Activated naive CD4-positive, alpha-beta T cell treated with anti-CD3 and anti-CD28 coated beads, Interleukin-2, amount 50 U/mL, for 24 hours (primary cell): ENCODE measurements around the gene TBC1D16.
"Not testable (repeated sequence)": the region's sequence is repeated elsewhere in the genome, so short reads cannot be mapped to it uniquely, and the experiment has no call there.

Experiments
- H3K27ac Mint-ChIP-seq: one replicate; pipeline ENCODE4 v1.8.0; 2021; ENCODE audit warnings: mild to moderate bottlenecking, mixed read lengths
- H3K27me3 Mint-ChIP-seq: one replicate; pipeline ENCODE4 v1.8.0; 2021; ENCODE audit warnings: mixed read lengths
- H3K36me3 Mint-ChIP-seq: one replicate; pipeline ENCODE4 v1.8.0; 2021; ENCODE audit warnings: mixed read lengths
- H3K4me1 Mint-ChIP-seq: one replicate; pipeline ENCODE4 v1.8.0; 2021; ENCODE audit warnings: mixed read lengths
- H3K4me3 Mint-ChIP-seq: one replicate; pipeline ENCODE4 v1.8.0; 2021; ENCODE audit warnings: mild to moderate bottlenecking, mixed read lengths
- H3K9me3 Mint-ChIP-seq: one replicate; pipeline ENCODE4 v1.8.0; 2021; ENCODE audit warnings: mixed read lengths

TBC1D16 gene

DNA sequence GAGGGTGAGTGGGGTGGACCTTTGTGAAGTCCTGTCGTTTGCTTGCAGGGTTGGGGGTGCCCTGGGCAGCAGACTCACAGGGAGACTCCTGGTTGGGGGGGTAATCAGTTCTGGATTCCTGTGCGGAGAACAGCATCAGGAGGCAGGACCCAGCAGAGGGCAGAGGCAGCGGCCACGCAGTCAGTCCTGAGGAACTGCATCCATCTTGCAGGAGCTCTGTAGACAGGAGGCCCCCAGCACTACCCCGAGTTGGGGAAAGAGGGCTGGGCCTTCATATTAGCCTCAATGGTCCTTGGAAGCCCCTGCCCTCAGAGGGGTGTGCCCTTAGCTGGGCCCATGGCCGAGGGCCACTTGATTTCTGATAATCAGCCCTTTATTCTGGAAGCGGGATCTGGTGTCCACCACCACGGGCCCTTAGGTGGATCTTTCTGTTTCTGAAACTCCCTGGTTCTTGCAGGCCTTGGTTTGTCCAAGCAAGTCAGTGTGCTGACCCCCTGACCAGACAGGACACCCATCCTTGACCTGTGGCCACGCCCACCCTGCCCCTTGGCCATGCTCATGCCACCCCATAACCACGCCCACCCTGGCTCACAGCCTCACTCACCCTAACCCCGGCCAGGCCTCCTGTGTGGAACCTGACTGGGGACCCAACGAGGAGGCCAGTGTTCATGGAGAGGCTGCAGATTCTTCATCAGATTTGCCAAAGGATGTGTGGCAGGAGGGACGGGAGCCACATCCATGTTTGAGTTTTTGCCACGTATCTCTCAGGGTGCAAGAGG lies 122.9 kb downstream of the TBC1D16 start:
- no peaks in the 10 kb centered on the region for H3K27me3 Mint-ChIP-seq
- no peaks in the 10 kb centered on the region for H3K9me3 Mint-ChIP-seq
- no peak overlapping the region for H3K27ac Mint-ChIP-seq
- no peak overlapping the region for H3K4me3 Mint-ChIP-seq
- no peaks in the 10 kb centered on the region for H3K36me3 Mint-ChIP-seq
- H3K4me1 Mint-ChIP-seq, result no peaks in the 10 kb centered on the region

DNA sequence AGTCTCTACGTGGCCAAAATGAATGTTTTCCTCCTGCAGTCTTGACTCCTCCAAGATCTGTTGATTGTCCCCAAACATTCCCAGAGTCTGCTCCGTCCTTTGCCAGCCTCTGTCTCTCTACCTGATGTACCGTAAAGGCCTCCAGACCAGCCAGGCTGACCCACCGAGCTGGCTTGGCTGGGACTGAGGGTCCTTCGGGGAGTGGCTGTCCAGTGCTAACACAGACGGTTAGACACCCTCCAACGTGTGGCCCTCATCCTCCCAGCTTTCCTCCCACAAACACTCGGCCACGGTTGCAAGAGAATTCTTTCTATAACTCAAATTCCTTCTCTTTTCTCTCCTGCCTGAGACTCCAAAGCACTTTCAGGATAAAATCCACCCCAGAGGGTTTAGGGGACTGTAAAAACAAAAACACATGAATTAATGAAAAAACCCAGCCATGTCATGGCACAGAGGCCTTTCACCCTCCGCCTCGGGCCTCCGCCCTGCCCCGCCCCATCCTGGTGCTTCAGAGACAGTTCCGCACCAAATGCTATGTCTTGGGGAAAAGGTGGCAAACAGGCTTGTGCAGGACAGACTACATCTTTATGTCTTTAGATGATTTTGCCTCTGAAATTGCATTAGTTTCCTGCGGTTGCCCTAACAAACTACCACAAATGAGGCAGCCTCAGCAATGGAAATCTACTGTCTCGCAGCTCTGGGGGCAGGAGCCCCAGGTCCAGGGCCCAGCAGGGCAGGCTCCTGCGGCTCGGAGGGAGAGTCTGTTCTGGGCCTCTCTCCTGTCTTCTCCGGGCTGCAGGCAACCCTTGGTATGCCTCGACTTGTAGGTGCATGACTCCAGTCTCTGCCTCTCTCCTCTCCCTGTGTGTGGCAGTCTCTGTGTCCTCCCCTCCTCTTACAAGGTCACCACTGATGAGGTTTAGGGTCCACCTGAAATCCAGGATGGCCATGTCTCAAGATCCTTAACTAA lies 124.0 kb downstream of the TBC1D16 start:
- H3K27ac Mint-ChIP-seq, result no peak overlapping the region
- peaks cover 2% of the 10 kb centered on the region for H3K27me3 Mint-ChIP-seq
- no peaks in the 10 kb centered on the region for H3K4me1 Mint-ChIP-seq
- no peak overlapping the region for H3K4me3 Mint-ChIP-seq
- H3K36me3 Mint-ChIP-seq, result no peaks in the 10 kb centered on the region
- H3K9me3 Mint-ChIP-seq, result no peaks in the 10 kb centered on the region

- H3K4me3 Mint-ChIP-seq, result no peak overlapping the region
- no peaks in the 10 kb centered on the region for H3K4me1 Mint-ChIP-seq
- H3K9me3 Mint-ChIP-seq, result no peaks in the 10 kb centered on the region
These were observed 124.7 kb downstream of the TBC1D16 start for GRCh38 chr17:79910985-79911361.

GRCh38 chr17:79909121-79909520 lies 126.6 kb downstream of the TBC1D16 start:
- H3K4me3 Mint-ChIP-seq, result no peak overlapping the region
- no peak overlapping the region for H3K27ac Mint-ChIP-seq
- H3K9me3 Mint-ChIP-seq, result no peaks in the 10 kb centered on the region

More at GRCh38 chr17:79910985-79911361, 124.7 kb downstream of the TBC1D16 start:
- H3K27ac Mint-ChIP-seq, result no peak overlapping the region
- peaks cover 2% of the 10 kb centered on the region for H3K27me3 Mint-ChIP-seq
- H3K36me3 Mint-ChIP-seq, result no peaks in the 10 kb centered on the region

DNA sequence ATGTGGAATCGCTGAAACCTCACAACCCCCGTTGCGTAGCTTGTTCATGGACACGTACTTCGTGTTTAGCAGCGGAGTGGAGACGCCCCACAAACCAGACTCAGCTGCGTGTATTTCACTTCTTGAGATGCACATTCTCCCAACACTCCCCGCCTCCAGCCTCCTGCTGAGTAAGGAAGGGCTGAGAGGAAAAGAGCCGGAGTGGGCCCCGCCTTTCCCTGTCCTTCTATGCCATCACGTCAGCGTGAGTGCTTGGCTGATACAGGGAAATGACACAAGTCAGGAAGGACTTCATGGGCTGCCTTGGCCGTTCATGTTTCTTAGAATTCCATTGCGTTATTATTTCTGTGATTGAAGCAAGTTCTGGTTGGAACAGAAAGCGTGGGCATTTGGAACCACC lies 127.8 kb downstream of the TBC1D16 start:
- Mint-ChIP-seq H3K27ac (no peak overlapping the region), H3K4me3 (no peak overlapping the region), H3K36me3 (no peaks in the 10 kb centered on the region), H3K27me3 (peaks cover 4% of the 10 kb centered on the region), H3K9me3 (no peaks in the 10 kb centered on the region), H3K4me1 (no peaks in the 10 kb centered on the region)

More at GRCh38 chr17:79909121-79909520, 126.6 kb downstream of the TBC1D16 start:
- H3K36me3 Mint-ChIP-seq, result no peaks in the 10 kb centered on the region
- peaks cover 4% of the 10 kb centered on the region for H3K27me3 Mint-ChIP-seq
- no peaks in the 10 kb centered on the region for H3K4me1 Mint-ChIP-seq

- Mint-ChIP-seq H3K4me3 (no peak overlapping the region), H3K9me3 (no peaks in the 10 kb centered on the region), H3K27me3 (peaks cover 4% of the 10 kb centered on the region), H3K4me1 (no peaks in the 10 kb centered on the region), H3K36me3 (no peaks in the 10 kb centered on the region), H3K27ac (no peak overlapping the region)
These were observed 128.4 kb downstream of the TBC1D16 start for GRCh38 chr17:79907217-79907715.

DNA sequence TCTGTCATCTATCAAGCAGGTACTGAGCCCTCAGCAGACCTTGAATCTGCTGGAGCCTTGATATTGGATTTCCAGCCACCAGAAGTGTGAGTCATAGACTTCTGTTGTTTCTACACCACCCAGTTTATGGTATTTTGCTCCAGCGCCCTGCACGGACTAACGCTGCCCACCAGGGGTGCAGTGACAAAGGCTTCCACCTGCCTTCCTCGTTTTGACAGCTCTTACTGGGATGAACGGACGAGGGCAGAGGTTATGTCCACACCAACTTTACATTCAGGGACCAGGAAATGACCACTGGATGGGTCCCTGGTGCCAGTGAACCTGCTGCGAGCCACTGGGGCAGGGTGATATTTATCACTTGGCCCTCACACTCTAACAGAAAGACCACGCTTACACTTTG lies 129.8 kb downstream of the TBC1D16 start:
- Mint-ChIP-seq H3K9me3 (no peaks in the 10 kb centered on the region), H3K4me3 (no peak overlapping the region), H3K4me1 (no peaks in the 10 kb centered on the region), H3K27me3 (peaks cover 4% of the 10 kb centered on the region), H3K27ac (no peak overlapping the region), H3K36me3 (no peaks in the 10 kb centered on the region)

GRCh38 chr17:79904865-79905264 lies 130.8 kb downstream of the TBC1D16 start:
- H3K27me3 Mint-ChIP-seq, result peaks cover 4% of the 10 kb centered on the region
- no peak overlapping the region for H3K27ac Mint-ChIP-seq
- no peaks in the 10 kb centered on the region for H3K9me3 Mint-ChIP-seq
- no peak overlapping the region for H3K4me3 Mint-ChIP-seq
- H3K4me1 Mint-ChIP-seq, result no peaks in the 10 kb centered on the region
- no peaks in the 10 kb centered on the region for H3K36me3 Mint-ChIP-seq

DNA sequence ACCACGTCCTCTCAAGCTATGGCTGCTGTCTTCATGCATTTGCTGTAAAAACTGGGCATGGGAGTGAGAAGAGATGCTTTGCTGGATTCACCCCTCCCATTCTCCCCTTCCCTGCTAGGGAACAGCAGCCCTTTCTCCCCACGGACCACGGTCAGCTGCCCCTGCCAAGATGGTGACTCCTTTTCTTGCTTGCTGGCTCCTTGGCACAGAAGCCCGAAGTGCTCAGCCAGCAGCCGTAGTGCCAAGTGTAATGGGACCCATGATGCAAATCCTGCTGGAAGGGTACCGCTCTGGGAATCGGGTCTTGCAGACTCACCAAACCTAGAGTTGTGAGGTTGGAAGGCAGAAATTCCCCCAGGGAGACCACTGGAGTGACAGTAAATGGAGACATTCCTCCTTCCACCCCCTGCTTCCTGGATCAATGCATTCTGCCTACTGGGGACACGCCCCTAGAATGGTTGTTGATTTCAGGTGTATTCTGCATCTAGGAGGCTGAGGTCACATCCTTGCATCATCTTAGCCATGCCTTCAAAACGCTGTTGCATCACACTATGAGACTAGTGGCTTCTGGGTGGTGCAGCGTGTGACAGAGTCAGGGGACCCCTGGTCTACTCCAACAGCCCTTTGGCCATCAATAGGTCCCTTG lies 133.4 kb downstream of the TBC1D16 start:
- H3K9me3 Mint-ChIP-seq, result peaks cover 4% of the 10 kb centered on the region
- H3K4me3 Mint-ChIP-seq, result no peak overlapping the region
- no peak overlapping the region for H3K27ac Mint-ChIP-seq
- H3K4me1 Mint-ChIP-seq, result no peaks in the 10 kb centered on the region
- peaks cover 5% of the 10 kb centered on the region for H3K27me3 Mint-ChIP-seq
- peaks cover 3% of the 10 kb centered on the region for H3K36me3 Mint-ChIP-seq

GRCh38 chr17:79901131-79901530 lies 134.5 kb downstream of the TBC1D16 start:
- no peak overlapping the region for H3K4me3 Mint-ChIP-seq
- peaks cover 3% of the 10 kb centered on the region for H3K36me3 Mint-ChIP-seq
- peaks cover 5% of the 10 kb centered on the region for H3K27me3 Mint-ChIP-seq
- no peak overlapping the region for H3K27ac Mint-ChIP-seq
- peaks cover 4% of the 10 kb centered on the region for H3K9me3 Mint-ChIP-seq
- no peaks in the 10 kb centered on the region for H3K4me1 Mint-ChIP-seq

DNA sequence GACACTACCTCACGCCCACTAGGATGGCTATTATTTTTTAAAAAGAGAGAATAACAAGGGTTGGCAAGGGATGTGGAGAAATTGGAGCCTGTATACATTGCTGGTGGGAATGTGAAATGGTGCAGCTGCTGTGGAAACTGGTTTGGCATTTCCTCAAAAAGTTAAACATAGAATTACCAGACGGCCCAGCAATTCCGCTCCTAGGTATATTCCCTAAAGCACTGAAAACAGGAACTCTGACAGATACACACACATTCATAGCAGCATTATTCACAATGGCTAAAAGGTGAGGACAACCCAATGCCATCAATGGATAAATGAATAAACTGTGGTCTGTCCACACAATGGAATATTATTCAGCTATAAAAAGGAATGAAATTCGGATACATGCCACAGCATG lies 136.1 kb downstream of the TBC1D16 start:
- Mint-ChIP-seq H3K4me3 (no peak overlapping the region), H3K27me3 (peaks cover 3% of the 10 kb centered on the region), H3K36me3 (peaks cover 3% of the 10 kb centered on the region), H3K4me1 (no peaks in the 10 kb centered on the region), H3K27ac (no peak overlapping the region), H3K9me3 (peaks cover 4% of the 10 kb centered on the region)

- peaks cover 4% of the 10 kb centered on the region for H3K9me3 Mint-ChIP-seq
- H3K4me3 Mint-ChIP-seq, result no peak overlapping the region
- peaks cover 4% of the 10 kb centered on the region for H3K36me3 Mint-ChIP-seq
- no peak overlapping the region for H3K27ac Mint-ChIP-seq
- no peaks in the 10 kb centered on the region for H3K4me1 Mint-ChIP-seq
- H3K27me3 Mint-ChIP-seq, result peaks cover 5% of the 10 kb centered on the region
These were observed 138.2 kb downstream of the TBC1D16 start for GRCh38 chr17:79897243-79898063.

- not testable (repeated sequence) for H3K4me1 Mint-ChIP-seq, H3K27ac Mint-ChIP-seq, H3K9me3 Mint-ChIP-seq, H3K4me3 Mint-ChIP-seq, H3K36me3 Mint-ChIP-seq
- H3K27me3 Mint-ChIP-seq, result peaks cover 21% of the 10 kb centered on the region
These were observed 142.2 kb downstream of the TBC1D16 start for GRCh38 chr17:79893457-79893856.

DNA sequence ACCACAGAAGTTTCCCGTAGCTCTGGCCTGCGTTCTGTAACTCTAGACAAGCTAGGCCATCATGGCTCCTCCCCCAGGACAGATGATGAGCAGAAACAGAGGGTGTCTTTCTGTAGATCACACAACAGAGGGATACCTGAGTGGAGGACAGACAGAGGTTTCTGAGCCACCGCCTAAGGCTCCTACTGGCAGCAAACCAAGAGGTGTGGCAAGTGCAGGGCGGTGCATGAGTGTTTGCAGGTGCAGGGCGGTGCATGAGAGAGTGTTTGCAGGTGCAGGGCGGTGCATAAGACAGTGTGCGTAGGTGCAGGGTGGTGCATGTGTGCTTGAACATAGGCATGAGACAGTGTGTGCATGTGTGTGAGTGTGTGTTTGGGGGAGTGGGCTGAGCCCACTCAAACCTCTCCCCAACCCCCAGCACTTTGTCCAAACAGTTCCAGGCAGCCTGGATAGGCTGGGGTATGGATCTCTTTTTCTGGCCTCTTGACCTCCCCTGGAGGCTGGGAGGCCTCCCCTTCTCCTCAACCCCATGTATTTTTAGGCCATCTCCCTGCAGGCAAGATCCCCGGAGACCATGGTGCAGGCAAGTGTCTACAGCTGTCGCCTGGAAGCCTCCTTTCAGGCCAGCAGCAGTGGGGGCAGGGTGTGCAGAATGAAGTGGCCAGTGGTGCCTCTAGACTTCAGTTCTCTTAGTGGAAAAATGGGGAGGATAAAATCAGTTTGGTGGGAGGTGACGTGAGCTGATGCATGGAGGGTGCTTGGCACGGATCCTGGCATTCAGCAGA lies 143.0 kb downstream of the TBC1D16 start:
- no peak overlapping the region for H3K4me3 Mint-ChIP-seq
- no peak overlapping the region for H3K27ac Mint-ChIP-seq
- no peaks in the 10 kb centered on the region for H3K9me3 Mint-ChIP-seq
- H3K4me1 Mint-ChIP-seq, result no peaks in the 10 kb centered on the region
- peaks cover 2% of the 10 kb centered on the region for H3K36me3 Mint-ChIP-seq
- peaks cover 19% of the 10 kb centered on the region for H3K27me3 Mint-ChIP-seq
